PC-9 (cell line): ENCODE measurements around the gene NPFFR2.

Experiments
- EZH2 ChIP-seq: fragments of 200-600 bp; sonication (generic); IDR thresholded peaks from 2 replicates; pipeline ENCODE4 v1.8.0; 2017; ENCODE audit warnings: antibody characterized with exemption, low read depth
- TF ChIP-seq, protein P1 (sequence below): fragments of 200-600 bp; sonication (generic); conservative IDR thresholded peaks from 2 replicates; pipeline ENCODE4 v1.6.1; 2017; ENCODE audit warnings: mixed run types, antibody characterized with exemption, mild to moderate bottlenecking, moderate library complexity

DNA sequence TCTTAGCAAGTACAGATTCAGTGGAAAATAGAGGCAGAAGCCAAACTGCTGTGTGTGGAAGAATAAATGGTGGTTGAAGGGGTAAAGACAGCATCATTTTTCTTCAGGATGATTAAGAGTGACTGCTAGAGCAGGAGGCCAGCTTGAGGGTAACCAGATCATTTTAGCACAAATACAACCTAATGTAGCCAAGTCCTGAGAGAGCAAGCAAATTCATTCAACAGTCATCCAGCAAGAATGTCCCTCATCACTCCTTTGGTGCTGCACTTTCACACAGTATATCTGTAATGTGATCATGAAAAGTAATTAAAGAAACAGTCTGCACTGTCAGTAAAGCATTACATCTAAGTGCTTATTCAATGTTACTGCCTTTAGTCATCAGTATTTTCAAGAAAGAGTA is 44.8 kb downstream of the NPFFR2 start:
- TF ChIP-seq, protein P1, sequence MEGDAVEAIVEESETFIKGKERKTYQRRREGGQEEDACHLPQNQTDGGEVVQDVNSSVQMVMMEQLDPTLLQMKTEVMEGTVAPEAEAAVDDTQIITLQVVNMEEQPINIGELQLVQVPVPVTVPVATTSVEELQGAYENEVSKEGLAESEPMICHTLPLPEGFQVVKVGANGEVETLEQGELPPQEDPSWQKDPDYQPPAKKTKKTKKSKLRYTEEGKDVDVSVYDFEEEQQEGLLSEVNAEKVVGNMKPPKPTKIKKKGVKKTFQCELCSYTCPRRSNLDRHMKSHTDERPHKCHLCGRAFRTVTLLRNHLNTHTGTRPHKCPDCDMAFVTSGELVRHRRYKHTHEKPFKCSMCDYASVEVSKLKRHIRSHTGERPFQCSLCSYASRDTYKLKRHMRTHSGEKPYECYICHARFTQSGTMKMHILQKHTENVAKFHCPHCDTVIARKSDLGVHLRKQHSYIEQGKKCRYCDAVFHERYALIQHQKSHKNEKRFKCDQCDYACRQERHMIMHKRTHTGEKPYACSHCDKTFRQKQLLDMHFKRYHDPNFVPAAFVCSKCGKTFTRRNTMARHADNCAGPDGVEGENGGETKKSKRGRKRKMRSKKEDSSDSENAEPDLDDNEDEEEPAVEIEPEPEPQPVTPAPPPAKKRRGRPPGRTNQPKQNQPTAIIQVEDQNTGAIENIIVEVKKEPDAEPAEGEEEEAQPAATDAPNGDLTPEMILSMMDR: no peak
- TF ChIP-seq EZH2: no peak
